ENCODE results near the gene MINAR1.

The MINAR1 gene

DNA sequence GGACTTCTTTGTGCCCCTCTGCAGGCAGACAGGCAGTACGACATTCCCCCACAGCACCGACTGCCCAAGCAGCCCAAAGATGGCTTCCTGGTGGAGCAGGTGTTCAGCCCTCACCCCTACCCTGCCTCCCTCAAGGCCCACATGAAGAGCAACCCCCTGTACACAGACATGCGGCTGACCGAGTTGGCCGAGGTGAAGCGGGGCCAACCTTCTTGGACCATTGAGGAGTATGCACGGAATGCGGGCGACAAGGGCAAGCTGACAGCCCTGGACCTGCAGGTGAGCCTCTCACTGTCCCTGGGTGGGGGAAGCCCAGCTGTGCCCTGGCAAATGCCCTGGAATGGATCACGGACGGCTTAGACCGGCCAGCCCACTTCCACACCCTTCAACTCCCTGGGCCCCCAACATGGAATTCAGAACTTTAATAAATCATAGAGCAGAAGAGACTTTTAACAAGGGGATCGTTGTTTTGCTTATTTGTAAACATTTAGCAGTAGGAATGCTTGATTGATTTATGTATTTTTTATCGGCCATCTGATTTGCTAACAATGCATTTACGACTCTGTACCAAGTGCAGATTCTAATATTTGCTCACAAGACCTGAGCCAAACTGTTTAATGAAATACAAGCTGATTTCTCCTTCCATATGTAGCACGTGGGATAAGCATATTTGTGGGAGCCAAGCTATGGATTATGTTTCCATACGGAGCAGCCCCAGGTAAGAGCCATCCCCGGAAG lies 31.1 kb downstream of the MINAR1 start:
- no peak for DNase-seq (ENCODE audit: low spot score)

DNA sequence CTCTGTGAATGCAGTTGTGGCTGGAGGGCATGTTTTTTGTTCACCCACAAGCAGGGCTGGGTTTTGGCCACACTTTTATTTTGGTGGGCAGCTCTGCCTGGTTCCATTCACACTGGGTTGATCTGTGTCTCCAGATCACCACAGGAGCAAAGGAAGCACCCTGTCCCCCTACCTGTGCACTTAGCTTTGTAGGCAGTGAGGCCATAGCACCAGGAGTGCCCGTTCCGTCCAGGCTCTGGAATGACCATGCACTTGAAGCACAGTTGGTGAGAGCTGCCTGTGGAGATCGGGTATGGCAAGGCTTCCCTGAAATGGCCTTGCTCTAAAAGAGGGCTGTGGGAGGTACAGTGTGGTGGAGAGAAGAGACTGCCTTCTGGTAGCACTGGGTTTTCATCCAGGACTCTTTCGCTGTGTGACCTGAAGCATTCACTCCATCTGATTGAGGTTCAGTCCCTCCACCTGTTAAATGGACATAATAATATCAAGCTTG lies 31.7 kb downstream of the MINAR1 start:
- DNase-seq (ENCODE audit: low spot score): no peak

DNA sequence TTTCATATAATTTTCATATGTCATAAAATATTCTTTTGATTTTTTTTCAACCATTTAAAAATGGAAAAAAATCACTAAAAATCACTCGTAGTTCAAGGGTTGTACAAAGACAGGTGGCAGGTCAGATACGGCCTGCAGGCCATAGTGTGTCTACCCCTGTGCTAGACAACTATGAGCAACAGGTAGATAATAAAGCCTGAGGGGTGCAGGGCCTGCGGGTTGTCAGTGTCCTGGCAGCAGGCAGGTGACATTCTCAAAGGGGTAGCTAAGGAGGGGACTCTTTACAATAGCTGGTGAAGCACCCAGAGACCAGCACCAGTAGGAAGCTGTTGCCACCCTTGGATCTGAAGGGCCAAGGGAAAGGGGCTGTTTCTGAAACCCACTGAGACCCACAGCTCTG lies 34.4 kb downstream of the MINAR1 start:
- DNase-seq (ENCODE audit: low spot score): no peak

DNA sequence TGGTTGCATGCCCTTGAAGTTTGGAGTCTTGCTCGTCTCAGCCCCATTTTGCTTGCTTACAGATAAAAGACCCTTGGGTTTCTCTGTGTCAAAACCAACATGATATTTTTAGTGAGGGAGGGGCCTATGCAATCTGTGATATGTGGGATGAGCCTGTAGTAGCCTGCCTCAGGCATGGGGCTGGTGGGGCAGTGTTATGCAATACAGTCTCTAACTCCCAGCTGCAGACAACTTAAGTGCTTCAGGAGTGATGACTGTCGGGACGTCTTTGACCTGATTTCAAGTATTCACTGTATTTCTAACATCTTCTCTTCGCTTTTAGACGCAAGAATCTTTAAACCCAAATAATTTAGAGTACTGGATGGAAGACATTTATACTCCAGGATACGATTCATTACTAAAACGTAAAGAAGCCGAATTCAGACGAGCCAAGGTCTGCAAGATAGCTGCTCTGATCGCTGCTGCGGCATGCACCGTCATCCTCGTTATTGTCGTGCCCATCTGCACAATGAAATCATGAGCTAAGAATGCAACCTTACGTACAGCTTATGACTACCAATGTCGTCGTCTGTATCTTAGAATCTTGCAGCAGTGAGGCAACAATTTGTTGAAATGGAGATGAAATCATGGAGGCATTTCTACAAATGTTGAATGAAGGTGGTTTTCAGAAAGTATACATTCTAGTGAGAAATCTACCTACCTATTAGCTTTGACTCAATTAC lies 35.9 kb downstream of the MINAR1 start:
- DNase-seq (ENCODE audit: low spot score): no peak

DNA sequence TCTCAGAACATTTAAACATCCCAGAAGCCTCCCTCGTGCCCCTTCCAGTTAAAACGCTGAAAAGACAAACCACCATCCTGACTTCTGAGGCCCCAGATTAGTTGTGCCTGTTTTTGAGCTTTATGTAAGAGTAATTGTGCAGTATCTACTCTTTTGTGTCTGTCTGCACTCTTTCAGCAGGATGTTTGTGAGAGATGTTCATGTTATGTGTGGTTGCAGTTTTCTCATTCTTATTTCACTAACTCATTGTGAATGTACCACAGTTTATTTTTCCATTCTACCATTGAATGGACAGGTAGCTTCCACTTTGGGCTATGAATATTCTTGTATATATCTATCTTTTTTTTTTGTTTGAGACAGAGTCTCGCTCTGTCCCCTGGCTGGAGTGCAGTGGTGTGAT lies 40.3 kb downstream of the MINAR1 start:
- no peak for DNase-seq (ENCODE audit: low spot score)

DNA sequence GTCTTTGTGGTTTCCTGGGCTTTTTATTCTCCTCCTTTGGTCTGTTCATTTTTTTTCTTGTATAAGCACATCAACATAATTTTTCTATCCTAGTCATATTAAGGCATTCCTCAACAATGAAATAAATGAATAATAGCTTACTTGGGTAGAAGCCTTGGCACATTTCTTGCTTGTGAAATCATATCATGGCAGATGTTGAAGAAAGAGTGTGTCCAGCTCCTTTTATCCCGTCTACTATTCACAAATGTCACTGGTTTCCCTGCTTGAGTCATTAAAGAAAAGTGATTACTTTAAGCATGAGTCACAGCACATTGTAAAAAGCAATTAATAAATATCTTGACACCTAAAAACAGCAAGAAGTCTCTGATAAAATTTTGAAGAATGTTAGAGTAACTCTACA lies 42.1 kb downstream of the MINAR1 start:
- no peak for DNase-seq (ENCODE audit: low spot score)

DNA sequence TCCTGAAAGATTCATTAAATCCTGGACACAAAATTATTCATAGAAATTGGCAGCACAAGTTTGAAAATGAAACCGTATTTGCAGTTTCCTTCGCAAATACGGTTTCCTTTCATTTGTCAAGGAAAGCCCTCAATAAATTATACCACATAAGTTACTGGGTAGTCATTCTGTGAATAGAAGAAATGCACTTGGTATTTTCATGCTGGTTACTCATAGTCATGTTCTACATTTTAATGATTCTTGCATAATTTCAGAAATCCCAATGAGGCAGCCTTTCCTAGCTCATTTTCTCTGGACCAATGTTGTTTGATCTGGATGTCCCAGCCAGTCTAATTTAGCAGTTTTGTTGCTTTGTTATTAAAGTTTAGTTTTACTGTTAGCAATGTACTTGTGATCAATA lies 43.2 kb downstream of the MINAR1 start:
- DNase-seq (ENCODE audit: low spot score): no peak

DNA sequence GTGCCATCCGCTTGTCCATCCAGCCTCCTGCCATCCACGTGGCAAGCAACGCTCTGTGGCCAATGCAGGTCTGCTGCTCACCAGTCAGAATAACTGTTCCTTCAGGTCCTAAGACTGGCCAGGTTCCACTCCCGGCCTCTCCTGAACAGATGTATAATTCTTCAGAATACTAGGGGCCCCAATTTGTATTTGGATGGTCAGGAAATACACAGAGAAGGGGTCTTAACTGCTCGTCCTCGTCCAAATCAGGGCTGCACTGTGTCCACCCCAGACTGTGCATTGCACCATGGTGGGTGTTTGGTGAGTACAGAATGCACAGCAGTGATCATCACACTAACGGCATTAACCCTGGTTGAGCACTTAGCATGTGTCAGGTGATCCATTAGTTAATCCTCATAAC lies 46.0 kb downstream of the MINAR1 start:
- DNase-seq (ENCODE audit: low spot score): no peak

DNA sequence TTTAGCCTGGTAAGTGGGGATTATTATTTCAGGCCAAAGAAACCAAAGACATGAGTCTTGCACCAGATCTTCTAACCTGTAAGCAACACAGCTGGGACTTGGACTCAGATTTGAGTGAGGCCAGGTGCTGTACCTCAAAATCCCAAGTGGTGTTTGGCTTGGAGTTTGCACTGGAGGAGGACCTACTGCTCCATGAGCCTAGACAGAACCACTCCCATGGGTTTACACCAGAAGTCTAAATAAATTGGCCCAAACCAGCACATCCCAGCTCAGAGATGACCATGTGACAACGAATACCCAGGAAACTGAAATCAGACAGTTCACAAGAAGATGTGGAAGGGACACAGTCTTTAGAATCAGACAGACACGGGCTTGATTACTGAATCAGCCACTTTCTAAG lies 47.5 kb downstream of the MINAR1 start:
- no peak for DNase-seq (ENCODE audit: low spot score)

DNA sequence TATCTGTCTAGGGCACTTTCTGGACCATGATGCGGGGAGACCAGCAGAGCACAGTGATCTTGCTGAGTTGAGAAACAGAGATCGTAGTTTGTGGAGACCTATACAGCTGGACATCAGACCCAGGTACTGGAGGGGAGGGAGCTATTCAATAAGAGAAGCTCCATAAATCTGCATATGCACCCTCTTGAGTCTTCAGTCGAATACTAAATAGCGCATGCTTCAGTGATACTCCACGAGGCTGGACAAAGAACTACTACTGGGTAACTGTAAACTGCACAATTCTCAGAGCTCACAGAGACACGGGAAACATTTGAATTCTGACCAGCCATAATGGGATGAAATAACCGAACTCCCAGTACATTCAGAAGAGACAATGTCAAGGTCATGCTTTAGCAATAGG lies 49.7 kb downstream of the MINAR1 start:
- no peak for DNase-seq (ENCODE audit: low spot score)

Measured in LoVo (cell line).